Heart left ventricle (tissue), 16 donors: ENCODE results near the gene MBP. TPM values are rescaled to one million over a fixed set of nuclear protein-coding genes. Genes with fewer than 3 reads are reported as not detected.
"Not testable (repeated sequence)": the region's sequence is repeated elsewhere in the genome, so short reads cannot be mapped to it uniquely, and the experiment has no call there.

Experiments
- ATAC-seq, 4 donors: fragments of 200-7000 bp; cut with Tn5 transposase; one replicate each; pipeline ENCODE4 v1.9.1; 2020 to 2022; ENCODE audit warnings: moderate library complexity in 4 of 4, mild to moderate bottlenecking in 3 of 4, moderate number of reproducible peaks in 1 of 4
- DNase-seq, 5 donors: peaks; one replicate each; pipeline ENCODE4 v3.0.0-alpha.2; 2020
- H3K27ac ChIP-seq, 12 donors: fragments of 200-600 bp; sonication (generic) in 4 of 12; one replicate each; pipeline versions ENCODE4 v1.5.0 to v1.8.0; 2016 to 2022; ENCODE audit warnings: mild to moderate bottlenecking in 2 of 12
- H3K27me3 ChIP-seq, 9 donors: fragments of 200-600 bp; sonication (generic) in 2 of 9; one replicate each; pipeline versions ENCODE4 v1.5.1 to v1.8.0; 2016 to 2022; ENCODE audit warnings: mild to moderate bottlenecking in 3 of 9
- H3K36me3 ChIP-seq, 9 donors: fragments of 200-600 bp; sonication (generic) in 2 of 9; one replicate each; pipeline versions ENCODE4 v1.5.0 to v1.8.0; 2018 to 2022; ENCODE audit warnings: mild to moderate bottlenecking in 2 of 9
- H3K4me1 ChIP-seq, 12 donors: fragments of 200-600 bp; sonication (generic) in 4 of 12; one replicate each; pipeline versions ENCODE4 v1.5.0 to v1.8.0; 2016 to 2022; ENCODE audit warnings: mild to moderate bottlenecking in 3 of 12
- H3K4me3 ChIP-seq, 12 donors: fragments of 200-600 bp; sonication (generic) in 4 of 12; one replicate each; pipeline versions ENCODE4 v1.5.0 to v1.8.0; 2017 to 2022; ENCODE audit warnings: mild to moderate bottlenecking in 9 of 12, moderate library complexity in 4 of 12
- H3K9me3 ChIP-seq, 12 donors: fragments of 200-600 bp; sonication (generic) in 4 of 12; one replicate each; pipeline versions ENCODE4 v1.5.0 to v1.8.0; 2016 to 2022; ENCODE audit warnings: mild to moderate bottlenecking in 1 of 12
- POLR2A ChIP-seq, 2 donors: fragments of 450-650 bp; IDR thresholded peaks; one replicate each; pipeline ENCODE4 v1.6.1; 2017; ENCODE audit warnings: antibody characterized with exemption in 2 of 2, mild to moderate bottlenecking in 2 of 2, moderate library complexity in 2 of 2
- WGBS, 4 donors: extraction: QIAGEN DNeasy Blood & Tissue Kit in 2 of 4; methylation state at CpG; one replicate each; pipeline versions ENCODE4 v1.1.5 to v1.1.7; 2013 to 2018; 5-methylcytosine and 5-hydroxymethylcytosine counted together
- intact Hi-C, 10 donors: fragments of 100-400 bp; cut with DNase I; formaldehyde crosslinking; loops; one replicate each; pipeline versions ENCODE4 v1.11.1 to v1.14.2; 2022
- polyA plus RNA-seq, 2 donors: library from polyadenylated mRNA; stranded (reverse); fragments of 200-250 nt; gene quantifications; one replicate each; pipeline ENCODE4 v1.2.3, GENCODE V29; 2013
- total RNA-seq, 9 donors: library from RNA; depleted of rRNA in 2 of 9; stranded (reverse); fragments of >200 nt in 2 of 9; fragmentation: NEBNext Ultra II Directional in 3 of 9; extraction: Animal tissue kit (Norgen Biotek cat#: 25700) in 3 of 9; gene quantifications; one replicate each; pipeline versions ENCODE4 v1.1.0 to v1.2.4, GENCODE V29; 2016 to 2023
- TF ChIP-seq, protein P1 (sequence below), 12 donors: fragments of 200-600 bp; sonication (generic) in 4 of 12; IDR thresholded peaks; one replicate each; pipeline versions ENCODE4 v1.5.0 to v1.8.0; 2018 to 2022; ENCODE audit warnings: antibody characterized with exemption in 12 of 12, mild to moderate bottlenecking in 5 of 12
- donor health status: ischemic (EF 13 %, LVEDD 7.1; RV severe dilation, severe dysfunction).
- donor health status: healthy with polysubstance abuse.
- donor health status: DM: no; HTN: yes; CAD: no.
- donor health status: DM: no; HTN: no; CAD: no.
- donor health status: ischemic (EF 25% LVEDD 6.9; RV normal size, moderate dysfunction).
- donor health status: ischemic (EF 25% LVEDD 5.7; RV mildly dilated, moderate dysfunction).
- donor health status: healthy.
- donor health status: DM: yes; HTN: yes; CAD: no.
- donor health status: ischemic (EF 35%, LVEDD 5.7; RV mildly dilated, moderate dysfunction).
- donor health status: nonischemic (EF 11% LVEDD 7.7; RV severe dilation, severe dysfunction).
- donor health status: DM: yes; HTN: yes; CAD: no.
- donor health status: PGD.
- donor health status: ischemic (EF 29% LVEDD 5.4; RV normal size, mild dysfunction).
- donor health status: nonischemic (EF 23%, LVEDD 6.1; RV moderate dilation, normal function).

MBP gene
- total and polyA plus RNA-seq, 11 donors: 7.7 to 93.0 (median 31.8) TPM

DNA sequence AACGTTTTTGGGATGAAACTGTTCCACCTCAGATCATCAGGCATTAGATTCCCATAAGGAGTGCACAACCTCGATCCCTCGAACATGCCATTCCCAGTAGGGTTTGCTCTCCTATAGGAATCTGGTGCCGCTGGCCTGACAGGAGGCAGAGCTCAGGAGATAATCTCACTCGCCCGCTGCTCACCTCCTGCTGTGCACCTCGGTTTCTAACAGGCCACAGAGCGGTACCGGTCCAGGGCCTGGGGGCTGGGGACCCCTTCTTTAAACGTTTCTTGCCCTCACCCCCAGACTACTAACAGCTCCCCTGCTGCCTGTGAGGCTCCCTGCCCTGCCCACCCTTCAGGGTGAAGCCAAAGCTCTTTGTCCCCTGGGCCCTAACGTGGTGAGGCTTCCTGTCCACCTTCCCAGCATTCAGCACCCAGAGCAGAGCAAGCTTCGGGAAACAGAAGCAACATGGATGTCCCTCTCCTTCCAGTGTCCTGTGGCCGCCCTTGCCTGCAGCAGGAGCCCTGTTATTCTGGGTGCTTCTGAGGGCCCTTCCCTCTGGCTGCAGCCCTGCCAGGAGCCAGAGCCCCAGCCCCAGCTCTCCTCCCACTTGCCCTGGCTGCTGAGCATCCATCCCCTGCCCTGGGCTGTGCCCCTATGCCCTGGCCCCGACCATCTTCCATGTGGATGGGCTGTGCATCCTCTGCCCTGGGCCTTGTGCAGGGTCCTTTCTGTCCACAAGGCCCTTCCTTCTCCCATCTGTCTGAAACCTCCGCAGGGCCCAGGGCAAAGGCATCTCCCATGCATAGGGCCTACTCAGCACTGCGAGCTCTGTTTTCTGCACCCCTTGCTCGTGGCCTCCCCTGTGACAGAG, 140.1 kb downstream of the MBP start:
- Histone ChIP-seq H3K9me3 (no peaks in the 10 kb centered on the region), H3K4me3 (no peak overlapping the region), H3K36me3 (no peaks in the 10 kb centered on the region), H3K4me1 (peaks cover 0 to 15% (median 0%) of the 10 kb centered on the region in 12 donors), H3K27ac (no peak overlapping the region), H3K27me3 (no peaks in the 10 kb centered on the region)
- 76 to 77% (median 76%) methylated on average over 13 to 17 of the region's 17 CpGs for WGBS, 4 donors
- ATAC-seq: peak in 1 of 4 donors; percentile 19
- TF ChIP-seq, protein P1, sequence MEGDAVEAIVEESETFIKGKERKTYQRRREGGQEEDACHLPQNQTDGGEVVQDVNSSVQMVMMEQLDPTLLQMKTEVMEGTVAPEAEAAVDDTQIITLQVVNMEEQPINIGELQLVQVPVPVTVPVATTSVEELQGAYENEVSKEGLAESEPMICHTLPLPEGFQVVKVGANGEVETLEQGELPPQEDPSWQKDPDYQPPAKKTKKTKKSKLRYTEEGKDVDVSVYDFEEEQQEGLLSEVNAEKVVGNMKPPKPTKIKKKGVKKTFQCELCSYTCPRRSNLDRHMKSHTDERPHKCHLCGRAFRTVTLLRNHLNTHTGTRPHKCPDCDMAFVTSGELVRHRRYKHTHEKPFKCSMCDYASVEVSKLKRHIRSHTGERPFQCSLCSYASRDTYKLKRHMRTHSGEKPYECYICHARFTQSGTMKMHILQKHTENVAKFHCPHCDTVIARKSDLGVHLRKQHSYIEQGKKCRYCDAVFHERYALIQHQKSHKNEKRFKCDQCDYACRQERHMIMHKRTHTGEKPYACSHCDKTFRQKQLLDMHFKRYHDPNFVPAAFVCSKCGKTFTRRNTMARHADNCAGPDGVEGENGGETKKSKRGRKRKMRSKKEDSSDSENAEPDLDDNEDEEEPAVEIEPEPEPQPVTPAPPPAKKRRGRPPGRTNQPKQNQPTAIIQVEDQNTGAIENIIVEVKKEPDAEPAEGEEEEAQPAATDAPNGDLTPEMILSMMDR (IDR thresholded peaks at IDR 0.05): no peak
- DNase-seq: no peak
- intact Hi-C loops: no loop called here

DNA sequence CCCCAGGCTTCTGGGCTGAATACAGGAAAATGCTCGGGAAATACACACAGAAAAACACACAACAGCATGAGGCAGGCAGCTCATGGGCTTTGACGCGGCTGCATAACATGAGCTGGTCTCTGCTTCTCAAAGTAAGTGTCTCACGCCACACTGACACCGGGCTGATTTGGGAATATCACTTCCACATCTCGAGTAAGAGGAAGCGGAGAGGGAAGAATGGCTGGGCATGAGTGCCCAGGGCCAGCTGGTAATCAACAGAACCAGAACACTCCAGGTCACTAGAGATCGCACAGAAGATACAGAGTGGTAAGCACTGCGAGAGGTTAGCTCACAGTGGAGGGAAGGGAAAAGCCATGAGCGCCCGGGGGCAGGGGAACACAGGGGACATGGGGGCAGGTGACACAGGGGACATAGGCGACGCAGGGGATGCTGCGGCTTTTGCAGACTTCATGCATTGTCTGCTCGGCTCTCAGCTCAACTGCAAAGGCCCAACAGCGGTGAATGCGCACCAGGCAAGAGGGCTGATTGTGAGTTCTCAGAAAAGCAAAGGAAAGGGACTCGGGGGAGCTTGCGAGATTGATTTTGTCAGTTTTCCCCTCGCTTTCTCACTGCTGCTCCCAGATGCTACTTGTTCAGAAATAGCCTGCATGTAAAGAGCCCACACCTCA, 141.4 kb downstream of the MBP start:
- no peak for ATAC-seq

DNA sequence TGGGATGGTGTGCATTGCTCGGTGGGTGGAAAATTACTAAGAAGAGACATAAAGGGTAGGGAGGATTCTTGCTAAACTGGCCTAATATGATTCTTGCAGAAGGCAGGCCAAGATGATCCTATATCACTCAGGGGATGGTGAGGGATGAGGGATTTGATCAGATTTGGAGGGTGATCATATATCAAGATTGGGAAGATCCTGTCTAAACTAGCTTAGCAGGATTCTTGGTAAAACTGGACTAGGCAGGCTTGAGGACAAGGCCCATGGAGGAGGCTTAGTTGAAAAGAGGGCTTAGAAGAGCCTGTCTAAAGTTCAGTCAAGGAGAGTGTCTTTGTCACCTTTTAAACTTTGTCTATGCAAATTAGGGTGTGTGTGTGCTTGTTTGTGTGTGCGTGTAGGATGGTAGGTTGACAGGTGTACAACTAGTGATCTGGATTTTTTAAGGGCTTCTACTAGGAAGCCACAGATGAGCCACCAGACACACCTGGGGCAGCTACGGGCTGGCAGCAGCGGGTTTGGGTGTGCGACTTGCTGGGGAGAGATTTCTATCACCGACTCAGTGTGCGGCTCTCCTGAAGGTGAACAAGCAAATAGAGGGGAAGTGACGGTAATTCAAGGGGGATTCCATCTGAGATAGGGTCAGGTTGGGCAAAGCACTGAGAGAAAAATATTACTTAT, 142.1 kb downstream of the MBP start:
- intact Hi-C loops, DNase-seq, H3K4me3 ChIP-seq, H3K36me3 ChIP-seq, ATAC-seq, H3K9me3 ChIP-seq, H3K27me3 ChIP-seq: not testable (repeated sequence)
- WGBS, 4 donors: 79 to 97% (median 89%) methylated on average over 8 of the region's 8 CpGs
- peaks cover 0 to 28% (median 0%) of the 10 kb centered on the region in 12 donors for H3K4me1 ChIP-seq
- peak overlapping the region in 1 of 12 donors; percentile 73 for H3K27ac ChIP-seq

More for the DNA sequence above, 141.4 kb downstream of the MBP start:
- H3K27me3 ChIP-seq: no peaks in the 10 kb centered on the region
- H3K27ac ChIP-seq: peak overlapping the region in 1 of 12 donors; percentile 73
- no peaks in the 10 kb centered on the region for H3K9me3 ChIP-seq
- H3K36me3 ChIP-seq: no peaks in the 10 kb centered on the region
- H3K4me3 ChIP-seq: no peak overlapping the region
- intact Hi-C loops: no loop called here
- no peak for TF ChIP-seq POLR2A (IDR thresholded peaks at IDR 0.05)
- TF ChIP-seq, protein P1 (IDR thresholded peaks at IDR 0.05): no peak
- WGBS, 4 donors: 84 to 89% (median 88%) methylated on average over 20 of the region's 20 CpGs
- peaks cover 0 to 28% (median 0%) of the 10 kb centered on the region in 12 donors for H3K4me1 ChIP-seq
- no peak for DNase-seq

GRCh38 chr18:76989647-76990190, 142.9 kb downstream of the MBP start:
- TF ChIP-seq POLR2A (IDR thresholded peaks at IDR 0.05): no peak
- TF ChIP-seq, protein P1 (IDR thresholded peaks at IDR 0.05): no peak
- H3K9me3 ChIP-seq: no peaks in the 10 kb centered on the region
- no peaks in the 10 kb centered on the region for H3K27me3 ChIP-seq
- H3K4me3 ChIP-seq: no peak overlapping the region
- H3K36me3 ChIP-seq: peaks cover 0 to under 1% (median 0%) of the 10 kb centered on the region in 9 donors
- intact Hi-C loops: loop anchor here in 1 of 10 donors (10.0 kb wide), 1 partner anchor 65 kb away; no protein-coding TSS in a partner anchor
- H3K27ac ChIP-seq: no peak overlapping the region
- no peak for ATAC-seq
- no peak for DNase-seq
- peaks cover 0 to 28% (median 0%) of the 10 kb centered on the region in 12 donors for H3K4me1 ChIP-seq
- 91 to 94% (median 92%) methylated on average over 28 of the region's 28 CpGs for WGBS, 4 donors
